GM23338 (cell line): ENCODE data around the gene RBM8A. TPM values are rescaled to one million over a fixed set of nuclear protein-coding genes. Genes with fewer than 3 reads are reported as not detected.

Source experiments
- ATAC-seq: fragments of 200-7000 bp; cut with Tn5 transposase; 3 replicates; pipeline ENCODE4 v1.9.1; 2020
- DNase-seq: peaks from one replicate; pipeline ENCODE4 v3.0.0-alpha.2; 2015; ENCODE audit warnings: low spot score
- H2AFZ ChIP-seq: fragments of 200-600 bp; sonication (generic); 2 replicates; pipeline ENCODE4 v1.8.0; 2016; ENCODE audit warnings: antibody characterized with exemption, mild to moderate bottlenecking, moderate library complexity
- H3F3A ChIP-seq: fragments of 200-600 bp; sonication (generic); replicated peaks from 2 replicates; pipeline ENCODE4 v1.8.0; 2017; ENCODE audit warnings: antibody characterized with exemption, mixed run types, low read depth
- H3K27ac ChIP-seq: fragments of 200-600 bp; sonication (generic); 2 replicates; pipeline ENCODE4 v1.6.1; 2016; ENCODE audit warnings: low read depth
- H3K27me3 ChIP-seq: fragments of 200-600 bp; sonication (generic); 2 replicates; pipeline ENCODE4 v1.8.0; 2016; ENCODE audit warnings: mild to moderate bottlenecking, mixed run types, moderate library complexity; ENCODE audit not compliant: insufficient read depth
- H3K36me3 ChIP-seq: fragments of 200-600 bp; sonication (generic); 2 replicates; pipeline ENCODE4 v1.8.0; 2016; ENCODE audit warnings: mild to moderate bottlenecking; ENCODE audit not compliant: insufficient read depth
- H3K4me1 ChIP-seq: fragments of 200-600 bp; sonication (generic); 2 replicates; pipeline ENCODE4 v1.8.0; 2016; ENCODE audit warnings: mild to moderate bottlenecking, moderate library complexity; ENCODE audit not compliant: insufficient read depth
- H3K4me2 ChIP-seq: fragments of 200-600 bp; sonication (generic); 2 replicates; pipeline ENCODE4 v1.7.1; 2017; ENCODE audit warnings: mixed run types
- H3K4me3 ChIP-seq: fragments of 200-600 bp; sonication (generic); 2 replicates; pipeline ENCODE4 v1.6.1; 2016; ENCODE audit warnings: mixed run types
- H3K79me2 ChIP-seq: fragments of 200-600 bp; sonication (generic); replicated peaks from 2 replicates; pipeline ENCODE4 v1.8.0; 2017; ENCODE audit warnings: mild to moderate bottlenecking; ENCODE audit not compliant: insufficient read depth
- H3K9me2 ChIP-seq: fragments of 200-600 bp; sonication (generic); 2 replicates; pipeline ENCODE4 v1.8.0; 2017; ENCODE audit not compliant: insufficient read depth
- H4K20me1 ChIP-seq: fragments of 200-600 bp; sonication (generic); replicated peaks from 2 replicates; pipeline ENCODE4 v1.8.0; 2017; ENCODE audit warnings: mild to moderate bottlenecking; ENCODE audit not compliant: insufficient read depth
- H3K27ac Mint-ChIP-seq: 2 replicates; pipeline ENCODE4 v1.8.0; 2020; ENCODE audit warnings: inconsistent platforms, mild to moderate bottlenecking, moderate library complexity, mixed read lengths
- H3K27me3 Mint-ChIP-seq: 3 replicates; pipeline ENCODE4 v1.8.0; 2022; ENCODE audit warnings: low read depth, mild to moderate bottlenecking, moderate library complexity, mixed read lengths, inconsistent platforms; ENCODE audit not compliant: insufficient read depth, poor library complexity
- H3K36me3 Mint-ChIP-seq: 3 replicates; pipeline ENCODE4 v1.8.0; 2021; ENCODE audit warnings: low read depth, mild to moderate bottlenecking, inconsistent platforms, moderate library complexity, mixed read lengths
- H3K4me1 Mint-ChIP-seq: 3 replicates; pipeline ENCODE4 v1.8.0; 2020; ENCODE audit warnings: mild to moderate bottlenecking, inconsistent platforms, mixed read lengths
- H3K4me3 Mint-ChIP-seq: 3 replicates; pipeline ENCODE4 v1.8.0; 2021; ENCODE audit warnings: moderate library complexity, mild to moderate bottlenecking, inconsistent platforms, mixed read lengths
- H3K9me3 Mint-ChIP-seq: 3 replicates; pipeline ENCODE4 v1.8.0; 2020; ENCODE audit warnings: moderate library complexity, mild to moderate bottlenecking, inconsistent platforms, mixed read lengths
- CREB1 ChIP-seq: fragments of 250-450 bp; sonication (Bioruptor Pico); IDR thresholded peaks from 2 replicates; pipeline ENCODE4 v1.5.0; 2020; ENCODE audit warnings: low read depth, mild to moderate bottlenecking, moderate library complexity
- ETS1 ChIP-seq: IDR thresholded peaks from 2 replicates; pipeline ENCODE4 v1.6.1; 2016; ENCODE audit warnings: antibody characterized with exemption
- EZH2phosphoT487 ChIP-seq: fragments of 200-600 bp; sonication (generic); IDR thresholded peaks from one replicate; pipeline ENCODE4 v1.8.1; 2018; ENCODE audit warnings: antibody characterized with exemption; ENCODE audit not compliant: unreplicated experiment
- JUNB ChIP-seq: IDR thresholded peaks from one replicate; pipeline ENCODE4 v1.6.1; 2016; ENCODE audit warnings: antibody characterized with exemption; ENCODE audit not compliant: unreplicated experiment
- NANOG ChIP-seq: IDR thresholded peaks from 2 replicates; pipeline ENCODE4 v1.6.1; 2016; ENCODE audit warnings: antibody characterized with exemption, borderline replicate concordance
- POLR2AphosphoS5 ChIP-seq: IDR thresholded peaks from 2 replicates; pipeline ENCODE4 v1.6.1; 2016; ENCODE audit warnings: antibody characterized with exemption, low read depth
- REST ChIP-seq: IDR thresholded peaks from one replicate; pipeline ENCODE4 v1.6.1; 2018; ENCODE audit warnings: antibody characterized with exemption; ENCODE audit not compliant: unreplicated experiment
- STAT1 ChIP-seq: IDR thresholded peaks from one replicate; pipeline ENCODE4 v1.6.1; 2016; ENCODE audit warnings: antibody characterized with exemption; ENCODE audit not compliant: unreplicated experiment
- ZNF114 ChIP-seq: fragments of 250-450 bp; sonication (Bioruptor Pico); IDR thresholded peaks from 2 replicates; pipeline ENCODE4 v1.5.0; 2020; ENCODE audit warnings: mild to moderate bottlenecking, moderate library complexity
- ZNF331 ChIP-seq: fragments of 250-450 bp; sonication (Bioruptor Pico); IDR thresholded peaks from 2 replicates; pipeline ENCODE4 v1.5.0; 2020; ENCODE audit warnings: low read depth, mild to moderate bottlenecking, moderate library complexity
- ZNF462 ChIP-seq: fragments of 250-450 bp; sonication (Bioruptor Pico); IDR thresholded peaks from 2 replicates; pipeline ENCODE4 v1.5.0; 2020; ENCODE audit warnings: mild to moderate bottlenecking, moderate library complexity
- polyA plus RNA-seq: library from polyadenylated mRNA; unstranded; fragments of >200 nt; fragmentation: Nextera tagmentation; extraction: Ambion mirVana; gene quantifications from 2 replicates; pipeline ENCODE4 v1.2.1, GENCODE V29; 2016
- total RNA-seq: library from RNA; depleted of rRNA; stranded (reverse); fragments of >200 nt; shearing (Covaris generic); gene quantifications from 2 replicates; pipeline ENCODE4 v1.2.3, GENCODE V29; 2014

RBM8A gene
- total and polyA plus RNA-seq, 2 experiments from 2014 or later: 170 to 312 TPM

- peaks cover 27% of the 10 kb centered on the region for H3K4me1 Mint-ChIP-seq
- H3K27me3 Mint-ChIP-seq: peaks cover 18% of the 10 kb centered on the region
- H3K27me3 ChIP-seq: peaks cover 29% of the 10 kb centered on the region
- H3K36me3 ChIP-seq: no peaks in the 10 kb centered on the region
- ATAC-seq (no peak), DNase-seq (no peak)
- H3K36me3 Mint-ChIP-seq: no peaks in the 10 kb centered on the region
- TF ChIP-seq ZNF331 (no peak), ZNF114 (CRISPR knock-in tag) (no peak), STAT1 (no peak)
- H4K20me1 ChIP-seq: no peaks in the 10 kb centered on the region
- no peak overlapping the region for H3K4me2 ChIP-seq
- no peaks in the 10 kb centered on the region for H3K9me3 Mint-ChIP-seq
- H3K27ac Mint-ChIP-seq: no peak overlapping the region
- peak overlapping the region; percentile 84; the same call in 1 of the 3 replicates for H3K4me3 Mint-ChIP-seq
- H3K9me2 ChIP-seq: no peaks in the 10 kb centered on the region
- no peak overlapping the region for H3K27ac ChIP-seq
- H2AFZ ChIP-seq: no peak overlapping the region
- peaks cover 19% of the 10 kb centered on the region for H3K4me1 ChIP-seq
- H3K4me3 ChIP-seq: no peak overlapping the region
- no peaks in the 10 kb centered on the region for H3F3A ChIP-seq
- no peaks in the 10 kb centered on the region for H3K79me2 ChIP-seq
Measured at GRCh38 chr1:145884675-145885074, 42.6 kb downstream of the RBM8A start.

- Mint-ChIP-seq H3K36me3 (no peaks in the 10 kb centered on the region), H3K4me1 (peaks cover 20% of the 10 kb centered on the region), H3K27ac (no peak overlapping the region), H3K27me3 (peaks cover 10% of the 10 kb centered on the region), H3K4me3 (peak overlapping the region; percentile 6; the same call in 1 of the 3 replicates), H3K9me3 (no peaks in the 10 kb centered on the region)
- no peaks in the 10 kb centered on the region for H3K9me2 ChIP-seq
- peak overlapping the region; percentile 16; the same call in 1 of the 2 replicates for H3K4me3 ChIP-seq
- H3K4me1 ChIP-seq: peaks cover 12% of the 10 kb centered on the region
- 0 out of 2 replicates have a peak, but pooled peaks cover 2% of the 10 kb centered on the region for H3F3A ChIP-seq
- H4K20me1 ChIP-seq: no peaks in the 10 kb centered on the region
- TF ChIP-seq EZH2phosphoT487 (no peak), JUNB (no peak), CREB1 (CRISPR knock-in tag) (no peak), ZNF331 (no peak), ZNF462 (CRISPR knock-in tag) (no peak), ETS1 (no peak), REST (no peak), STAT1 (no peak), ZNF114 (CRISPR knock-in tag) (no peak), POLR2AphosphoS5 (no peak), NANOG (no peak)
- H2AFZ ChIP-seq: peak overlapping the region; percentile 90
- ATAC-seq (peak; percentile 80), DNase-seq (peak; percentile 16)
- no peaks in the 10 kb centered on the region for H3K79me2 ChIP-seq
- peak overlapping the region; percentile 29 for H3K4me2 ChIP-seq
- peaks cover 15% of the 10 kb centered on the region for H3K27me3 ChIP-seq
- no peaks in the 10 kb centered on the region for H3K36me3 ChIP-seq
- H3K27ac ChIP-seq: no peak overlapping the region
Measured at GRCh38 chr1:145879775-145880174, 47.5 kb downstream of the RBM8A start.
